AG09319 (cell line): ENCODE results near the gene PPP3CB.

Source experiments
- DNase-seq: peaks from one replicate; pipeline ENCODE4 v3.0.0-alpha.2; 2010; ENCODE audit warnings: low read depth; ENCODE audit errors: extremely low read depth
- TF ChIP-seq, protein P1 (sequence below): IDR thresholded peaks from 2 replicates; pipeline ENCODE4 v1.5.1; 2011; ENCODE audit warnings: low read depth, mild to moderate bottlenecking, inconsistent platforms, low read length, moderate library complexity

Gene PPP3CB

DNA sequence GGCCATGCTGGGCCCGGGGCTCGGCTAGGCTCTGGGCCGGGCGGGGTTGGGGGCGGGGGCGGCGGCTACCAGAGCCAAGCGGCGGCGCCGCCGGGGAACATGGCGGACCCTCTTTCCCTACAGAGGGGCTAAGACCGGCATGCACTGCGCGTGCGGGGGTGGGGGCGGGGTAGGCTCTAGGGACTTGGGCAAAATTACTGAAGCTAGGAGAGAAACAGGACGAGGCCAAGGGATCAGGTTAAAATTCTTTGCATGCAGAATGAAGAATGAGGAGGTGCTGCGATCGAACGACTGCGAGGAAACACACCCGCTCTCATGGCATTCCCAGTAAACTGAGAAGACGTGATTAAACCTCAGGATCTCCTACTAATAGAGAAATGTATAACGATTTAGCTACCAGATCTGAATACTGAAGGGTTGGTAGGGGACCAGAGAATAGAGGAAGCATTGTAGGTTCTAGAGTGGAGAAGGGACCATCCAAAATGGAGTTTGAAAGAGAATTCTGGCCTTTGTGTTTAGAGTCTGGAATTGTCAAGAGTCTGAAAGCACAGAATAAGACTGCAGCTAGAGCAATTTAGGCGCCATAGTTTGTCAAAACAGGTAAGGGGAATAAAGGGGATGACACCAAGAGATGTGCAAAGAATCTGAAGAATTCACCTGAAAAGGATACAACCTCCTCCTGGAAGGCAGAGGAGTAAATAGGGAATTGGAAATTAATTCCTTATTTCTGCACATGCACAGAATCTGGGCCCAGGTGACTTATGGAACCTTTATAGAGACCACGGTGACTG lies at the start of gene PPP3CB:
Gene PPP3CB, minus strand, starts transcription at position 141 of the 791 bp plus-strand sequence. Its CDS starts 135 bp downstream, at position 6.
- peak; percentile 95 for DNase-seq
- TF ChIP-seq, protein P1, sequence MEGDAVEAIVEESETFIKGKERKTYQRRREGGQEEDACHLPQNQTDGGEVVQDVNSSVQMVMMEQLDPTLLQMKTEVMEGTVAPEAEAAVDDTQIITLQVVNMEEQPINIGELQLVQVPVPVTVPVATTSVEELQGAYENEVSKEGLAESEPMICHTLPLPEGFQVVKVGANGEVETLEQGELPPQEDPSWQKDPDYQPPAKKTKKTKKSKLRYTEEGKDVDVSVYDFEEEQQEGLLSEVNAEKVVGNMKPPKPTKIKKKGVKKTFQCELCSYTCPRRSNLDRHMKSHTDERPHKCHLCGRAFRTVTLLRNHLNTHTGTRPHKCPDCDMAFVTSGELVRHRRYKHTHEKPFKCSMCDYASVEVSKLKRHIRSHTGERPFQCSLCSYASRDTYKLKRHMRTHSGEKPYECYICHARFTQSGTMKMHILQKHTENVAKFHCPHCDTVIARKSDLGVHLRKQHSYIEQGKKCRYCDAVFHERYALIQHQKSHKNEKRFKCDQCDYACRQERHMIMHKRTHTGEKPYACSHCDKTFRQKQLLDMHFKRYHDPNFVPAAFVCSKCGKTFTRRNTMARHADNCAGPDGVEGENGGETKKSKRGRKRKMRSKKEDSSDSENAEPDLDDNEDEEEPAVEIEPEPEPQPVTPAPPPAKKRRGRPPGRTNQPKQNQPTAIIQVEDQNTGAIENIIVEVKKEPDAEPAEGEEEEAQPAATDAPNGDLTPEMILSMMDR, result no peak

DNA sequence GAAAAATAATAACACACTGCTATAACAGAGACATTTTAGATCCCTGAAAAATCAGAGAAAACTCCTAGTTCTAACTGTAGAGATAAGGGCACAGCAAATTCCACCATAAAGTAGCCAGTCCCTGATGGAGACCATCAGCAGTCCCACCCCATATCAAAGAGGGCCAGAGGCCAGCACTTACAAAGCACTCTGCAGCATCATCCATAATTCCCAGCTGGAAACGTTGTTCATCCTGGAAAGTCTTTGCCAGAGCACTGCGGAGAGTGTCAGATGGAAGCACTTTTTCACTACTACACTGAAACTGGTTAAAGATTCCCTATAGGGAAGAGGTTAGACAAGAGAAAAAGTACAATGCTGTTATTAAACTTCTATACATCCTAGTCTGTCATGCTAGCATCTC lies 49.5 kb upstream of the PPP3CB start:
- TF ChIP-seq, protein P1, result no peak
- no peak for DNase-seq

DNA sequence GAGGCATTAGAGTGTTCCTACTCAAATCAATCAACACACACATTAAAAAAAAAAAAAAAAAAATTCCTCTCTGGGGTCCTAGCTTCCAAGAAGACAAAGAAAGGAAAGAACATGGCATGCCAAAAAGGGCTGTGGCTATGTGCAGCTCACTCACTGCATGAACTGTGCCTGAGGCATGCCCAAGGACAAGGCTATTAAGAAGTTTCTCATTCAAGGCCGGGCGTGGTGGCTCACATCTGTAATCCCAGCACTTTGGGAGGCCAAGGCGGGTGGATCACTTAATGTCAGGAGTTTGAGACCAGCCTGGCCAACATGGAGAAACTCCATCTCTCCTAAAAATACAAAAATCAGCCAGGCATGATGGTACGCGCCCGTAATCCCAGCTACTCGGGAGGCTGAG lies 41.9 kb upstream of the PPP3CB start:
- DNase-seq, result no peak
- TF ChIP-seq, protein P1, result no peak

DNA sequence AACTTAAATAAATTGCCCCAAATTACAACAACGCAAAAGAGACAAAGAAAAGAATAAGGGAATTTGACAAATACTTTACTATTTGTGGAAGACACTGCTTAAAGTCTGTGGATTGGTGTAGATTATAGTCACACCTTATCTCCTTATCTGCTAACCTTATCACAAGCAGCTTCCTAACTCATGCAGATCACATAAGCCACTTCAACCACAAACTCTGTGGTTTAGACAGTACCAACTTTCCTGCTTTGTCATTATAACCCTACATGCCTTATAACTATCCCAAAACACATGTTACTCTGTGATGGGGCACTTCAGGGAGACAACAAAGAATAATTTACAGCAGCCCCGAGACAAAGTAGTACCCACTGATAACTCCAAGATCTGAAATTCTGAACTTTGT lies 41.5 kb upstream of the PPP3CB start:
- DNase-seq, result no peak
- TF ChIP-seq, protein P1, result no peak

DNA sequence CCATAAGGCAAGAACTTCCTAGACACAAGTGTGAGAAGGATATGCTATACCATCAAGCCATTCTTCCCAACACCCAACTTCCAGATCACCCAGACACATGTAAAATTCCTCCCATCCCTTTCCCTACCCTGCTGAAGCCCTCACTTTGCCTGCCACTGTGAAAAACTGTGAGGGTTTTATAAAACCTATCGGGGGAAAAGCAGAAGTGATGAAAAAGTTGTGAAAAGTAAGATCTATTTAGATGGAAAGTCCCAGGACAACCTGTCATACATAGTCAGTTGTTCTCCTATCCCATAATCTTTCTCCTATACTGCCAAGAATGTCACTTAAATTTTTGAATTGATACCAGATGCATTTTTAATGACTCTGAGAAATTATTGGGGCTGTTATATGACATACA lies 39.0 kb upstream of the PPP3CB start:
- TF ChIP-seq, protein P1, result no peak
- DNase-seq, result no peak

DNA sequence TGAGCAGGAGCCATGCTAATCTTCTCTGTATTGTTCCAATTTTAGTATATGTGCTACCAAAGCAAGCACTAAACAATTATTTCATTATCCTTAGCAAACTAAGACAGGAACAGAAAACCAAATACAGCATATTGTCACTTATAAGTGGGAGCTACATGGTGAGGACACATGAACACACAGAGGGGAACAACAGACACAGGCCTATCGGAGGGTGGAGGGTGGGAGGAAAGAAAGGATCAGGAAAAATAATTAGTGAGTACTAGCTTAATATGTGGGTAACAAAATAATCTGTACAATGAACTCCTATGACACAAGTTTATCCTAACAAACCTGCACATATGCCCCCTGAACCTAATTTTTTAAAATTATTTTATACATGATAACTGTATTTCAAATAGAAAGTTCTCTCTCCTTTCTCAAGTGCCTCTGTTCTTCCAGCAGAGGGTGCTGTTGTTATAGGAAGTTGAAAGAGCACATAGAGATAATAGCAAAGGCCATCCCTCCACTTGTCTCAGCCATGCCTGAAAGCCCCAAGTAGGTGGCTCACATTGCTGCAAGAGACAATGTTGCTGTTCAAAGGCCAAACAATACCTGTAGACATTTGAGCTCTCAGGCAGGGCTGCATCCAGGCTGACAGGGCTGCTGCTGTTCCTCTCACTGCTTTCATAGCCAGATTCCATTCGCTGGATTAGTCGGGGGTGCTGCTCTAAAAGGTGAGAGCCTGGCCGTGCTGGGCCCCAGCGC lies 33.4 kb upstream of the PPP3CB start:
- TF ChIP-seq, protein P1, result peak; percentile 75

DNA sequence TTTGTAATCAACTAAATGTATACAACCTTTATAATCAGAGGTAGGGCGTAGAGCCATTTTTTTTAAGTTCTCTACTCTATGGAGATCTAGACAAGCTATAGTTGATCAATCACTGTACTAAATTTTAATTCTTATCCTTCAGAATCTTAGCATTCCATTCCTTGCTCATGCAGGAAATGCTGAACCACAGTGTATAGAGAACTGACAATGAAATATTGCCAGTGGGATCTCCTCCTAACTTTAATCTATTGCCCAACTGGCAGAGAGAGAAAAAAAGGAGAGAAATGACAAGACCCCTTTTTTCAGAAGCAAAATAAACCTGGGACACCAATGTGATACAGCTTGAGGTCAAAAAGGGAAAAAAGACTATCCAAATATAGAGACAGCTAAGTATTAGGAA lies 26.4 kb upstream of the PPP3CB start:
- TF ChIP-seq, protein P1, result no peak
- DNase-seq, result no peak

More for the DNA sequence above, 33.4 kb upstream of the PPP3CB start:
- DNase-seq, result peak; percentile 49
